HEK293T (cell line): ENCODE results near the gene SLC12A4.

Source experiments
- ARNT ChIP-seq: fragments of 450-650 bp; IDR thresholded peaks from 2 replicates; pipeline ENCODE4 v1.6.1; 2017; ENCODE audit warnings: mild to moderate bottlenecking
- BHLHE40 ChIP-seq: fragments of 450-650 bp; IDR thresholded peaks from 2 replicates; pipeline ENCODE4 v1.6.1; 2016; ENCODE audit warnings: mild to moderate bottlenecking, moderate library complexity, borderline replicate concordance
- ELF4 ChIP-seq: fragments of 450-650 bp; IDR thresholded peaks from 2 replicates; pipeline ENCODE4 v1.6.1; 2017; ENCODE audit warnings: antibody characterized with exemption
- FOXA1 ChIP-seq: fragments of 450-650 bp; IDR thresholded peaks from 2 replicates; pipeline ENCODE4 v1.6.1; 2016; ENCODE audit warnings: mild to moderate bottlenecking
- FOXK2 ChIP-seq: fragments of 450-650 bp; IDR thresholded peaks from 2 replicates; pipeline ENCODE4 v1.6.1; 2016; ENCODE audit warnings: mild to moderate bottlenecking
- FOXM1 ChIP-seq: fragments of 450-650 bp; IDR thresholded peaks from 2 replicates; pipeline ENCODE4 v1.6.1; 2017; ENCODE audit warnings: mild to moderate bottlenecking, borderline replicate concordance
- HDGF ChIP-seq: fragments of 450-650 bp; IDR thresholded peaks from 2 replicates; pipeline ENCODE4 v1.6.1; 2017; ENCODE audit warnings: antibody characterized with exemption, borderline replicate concordance
- LEF1 ChIP-seq: fragments of 450-650 bp; IDR thresholded peaks from 2 replicates; pipeline ENCODE4 v1.6.1; 2017; ENCODE audit warnings: mild to moderate bottlenecking, borderline replicate concordance
- NFRKB ChIP-seq: fragments of 450-650 bp; IDR thresholded peaks from 2 replicates; pipeline ENCODE4 v1.6.1; 2016; ENCODE audit warnings: mild to moderate bottlenecking, moderate library complexity
- SP1 ChIP-seq: fragments of 450-650 bp; IDR thresholded peaks from 2 replicates; pipeline ENCODE4 v1.6.1; 2017
- ZNF384 ChIP-seq: fragments of 450-650 bp; IDR thresholded peaks from 2 replicates; pipeline ENCODE4 v1.6.1; 2016

GRCh38 chr16:67943619-67944504, 24.6 kb downstream of the SLC12A4 start, which contains the start of gene LCAT:
- no peak for TF ChIP-seq HDGF
- no peak for TF ChIP-seq FOXM1
- TF ChIP-seq BHLHE40, result no peak
- TF ChIP-seq ARNT, result no peak
- TF ChIP-seq SP1, result no peak
- no peak for TF ChIP-seq ZNF384
- no peak for TF ChIP-seq ELF4
- TF ChIP-seq NFRKB, result no peak
- no peak for TF ChIP-seq FOXK2
- TF ChIP-seq FOXA1, result no peak
- TF ChIP-seq LEF1, result no peak
